ENCODE measurements around the gene LTBP2.
"Not testable (repeated sequence)": the region's sequence is repeated elsewhere in the genome, so short reads cannot be mapped to it uniquely, and the experiment has no call there.

The LTBP2 gene

DNA sequence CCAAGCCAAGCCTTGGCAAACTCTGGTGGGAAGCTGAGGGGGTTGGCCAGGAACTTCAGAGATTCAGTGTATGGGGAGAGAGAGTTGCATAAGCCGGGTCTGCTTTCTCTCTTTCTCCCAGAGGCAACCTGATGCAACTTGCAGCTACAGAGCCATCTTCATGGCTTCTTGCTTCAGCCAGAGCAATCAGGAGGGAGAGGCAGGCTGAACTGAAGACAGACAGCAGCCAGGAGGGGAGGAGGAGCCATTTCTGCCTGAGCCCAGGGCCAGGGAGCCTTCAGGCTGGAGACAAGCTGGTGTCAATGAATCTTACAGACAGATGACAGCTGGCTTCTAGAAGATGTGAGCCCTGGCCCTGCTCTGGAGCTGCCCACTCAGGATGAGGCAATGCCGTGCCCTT lies 137.7 kb downstream of the LTBP2 start:
- no peak for DNase-seq

DNA sequence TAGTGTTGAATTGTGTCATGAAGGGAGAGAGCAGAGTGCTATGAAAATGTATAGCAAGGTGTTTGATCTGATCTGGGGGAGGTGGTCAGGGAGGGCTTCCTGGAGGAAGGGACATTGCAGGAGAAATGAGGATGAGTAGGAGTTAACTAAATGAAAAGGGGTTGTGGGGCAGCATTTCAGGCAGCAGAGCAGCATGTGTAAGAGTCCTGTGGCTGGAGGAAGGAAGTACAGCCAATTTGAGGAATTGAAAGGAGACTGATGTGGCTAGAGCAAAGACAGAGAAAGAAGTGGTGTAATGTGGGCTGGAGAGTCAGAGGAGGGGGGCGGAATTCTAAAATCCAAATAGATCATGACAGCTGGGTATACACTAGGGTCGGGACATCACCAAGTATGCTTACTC lies 139.4 kb downstream of the LTBP2 start:
- no peak for DNase-seq

DNA sequence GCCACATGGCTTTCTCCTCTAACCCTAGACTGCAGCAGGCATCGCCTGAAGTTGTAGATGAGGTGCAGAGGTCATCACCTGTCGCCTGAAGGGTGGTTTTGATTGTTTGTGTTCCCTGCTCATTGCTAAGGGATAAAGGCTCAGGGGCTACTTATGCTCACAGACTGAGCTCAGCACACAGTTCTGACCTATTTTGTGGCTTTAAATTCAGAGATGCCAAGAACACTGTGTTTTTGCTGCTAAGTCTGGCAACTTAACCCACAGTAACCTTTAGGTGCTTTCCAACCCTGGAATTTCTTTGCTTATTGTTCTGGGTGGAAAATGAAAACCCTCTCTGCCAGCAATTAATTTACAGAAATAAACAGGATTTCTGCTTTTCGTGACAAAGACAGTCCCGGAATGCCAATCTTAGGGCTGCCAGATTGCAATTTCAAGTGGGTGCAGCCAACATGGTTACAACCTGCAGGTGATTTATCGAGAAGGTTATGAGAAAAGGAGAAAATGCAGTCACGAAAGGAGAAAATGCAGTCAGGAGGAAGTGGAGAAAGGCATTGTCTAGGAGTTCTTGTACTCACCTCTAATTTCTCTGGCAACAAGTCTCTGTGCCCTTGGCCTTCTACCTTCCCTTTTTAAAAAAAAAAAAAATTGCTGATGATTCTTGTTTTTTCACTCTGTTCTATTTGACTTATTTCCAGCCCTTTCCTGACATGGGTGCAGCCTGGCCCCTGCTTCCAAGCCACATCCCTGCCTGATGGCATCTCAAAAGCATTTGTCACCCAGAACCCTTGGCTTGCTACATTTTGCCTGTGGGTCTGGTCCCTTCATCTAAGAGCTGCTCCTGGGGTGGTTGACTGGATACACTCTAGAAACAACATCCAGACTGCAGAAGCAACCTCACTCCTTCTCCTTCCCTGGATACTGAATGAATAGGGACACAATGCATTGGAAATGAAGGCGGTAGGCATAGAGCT lies 142.2 kb downstream of the LTBP2 start:
- no peak for DNase-seq

DNA sequence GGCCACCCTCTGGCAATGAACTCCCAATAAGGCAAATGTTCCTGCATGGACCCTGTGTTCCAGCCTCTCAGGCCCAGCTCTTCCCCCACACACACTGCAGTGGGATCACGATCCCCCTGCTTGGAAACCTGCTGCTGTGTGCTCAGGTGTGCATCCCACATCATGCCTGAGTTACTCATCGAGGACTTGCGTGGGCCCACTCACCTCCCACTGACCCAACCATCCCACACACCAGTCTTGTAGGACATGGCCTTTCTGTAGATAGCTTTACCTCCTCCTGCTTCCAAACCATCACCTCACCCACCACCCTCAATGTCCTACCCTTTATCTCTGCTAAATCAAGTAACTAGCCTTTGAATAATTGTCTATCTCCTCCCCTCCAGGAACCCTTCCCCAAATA lies 143.5 kb downstream of the LTBP2 start:
- DNase-seq, result no peak

DNA sequence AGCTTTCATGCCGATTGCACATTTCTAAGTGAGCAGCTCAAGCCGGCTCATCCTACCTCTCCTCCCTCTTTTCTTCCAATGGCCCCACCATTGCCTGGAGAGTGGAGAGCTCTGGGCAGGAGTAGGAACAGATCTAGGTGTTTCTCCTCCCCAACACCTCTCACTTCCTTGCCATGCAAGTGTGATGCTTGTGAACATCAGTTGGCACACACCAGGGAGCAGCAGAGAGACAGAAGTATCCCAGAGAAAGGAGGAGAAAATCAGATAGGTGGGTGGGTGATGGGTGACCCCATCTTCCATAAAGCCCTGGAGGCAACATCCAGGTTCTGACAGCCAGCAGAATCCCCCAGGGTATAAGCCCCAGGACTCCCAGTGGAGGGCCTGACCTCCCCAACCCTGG lies 146.7 kb downstream of the LTBP2 start:
- no peak for DNase-seq

DNA sequence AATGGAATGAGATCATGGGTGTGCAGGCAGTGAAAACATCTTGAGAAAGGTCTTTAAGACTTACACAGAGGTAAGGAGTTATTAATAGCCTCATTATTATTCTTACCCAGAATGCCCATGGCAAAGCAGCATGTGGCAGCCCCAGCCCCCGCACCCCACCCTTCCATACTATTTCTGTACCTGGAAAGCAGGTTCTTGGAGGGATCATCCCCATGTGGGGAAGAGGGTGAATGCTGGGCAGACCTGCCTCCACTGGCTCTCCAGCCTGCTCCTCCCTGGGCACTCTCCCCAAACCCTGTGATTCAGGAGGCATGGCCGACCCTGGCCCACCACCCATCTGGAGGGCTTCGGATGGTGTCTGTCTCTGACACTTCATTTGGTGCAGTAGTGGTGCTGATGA lies 147.3 kb downstream of the LTBP2 start:
- DNase-seq, result no peak

DNA sequence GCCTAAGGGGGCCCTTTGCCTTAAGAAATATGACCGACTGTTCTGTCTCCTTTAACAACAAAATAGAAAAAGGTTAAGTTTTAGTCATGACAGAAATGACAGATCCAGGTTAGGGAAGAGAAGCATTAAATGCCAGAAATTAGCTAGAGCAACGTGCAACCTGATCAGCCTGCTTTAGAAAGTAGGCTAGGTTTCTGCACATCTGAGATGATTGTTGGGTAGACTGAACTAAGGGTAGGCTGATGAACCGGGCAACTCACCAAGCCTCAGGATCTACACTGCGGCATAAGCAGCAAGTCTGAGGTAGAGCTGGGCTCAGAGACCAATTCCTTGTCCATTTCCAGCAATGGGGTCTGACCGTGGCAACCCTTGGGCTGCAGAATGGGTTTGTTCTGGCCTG lies 148.3 kb downstream of the LTBP2 start:
- no peak for DNase-seq

DNA sequence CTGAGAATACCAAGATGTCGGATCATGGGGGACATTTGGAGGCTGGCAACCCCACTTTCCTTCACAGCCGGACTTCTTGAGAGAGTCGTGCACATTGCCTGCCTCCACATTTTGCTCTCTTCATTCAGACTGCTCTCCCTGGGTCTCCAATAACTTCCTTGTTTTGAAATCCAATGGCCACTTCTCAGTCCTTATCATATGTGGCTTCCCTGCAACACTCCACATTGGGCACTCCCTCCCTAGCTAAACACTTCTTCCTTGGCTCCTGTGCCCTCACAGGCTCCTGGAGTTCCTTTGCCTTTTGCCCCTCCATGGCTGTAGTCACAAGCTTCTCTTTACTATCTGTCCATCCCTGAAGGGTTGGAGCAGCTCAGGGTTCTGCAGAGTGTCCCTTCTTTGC lies 149.0 kb downstream of the LTBP2 start:
- no peak for DNase-seq

DNA sequence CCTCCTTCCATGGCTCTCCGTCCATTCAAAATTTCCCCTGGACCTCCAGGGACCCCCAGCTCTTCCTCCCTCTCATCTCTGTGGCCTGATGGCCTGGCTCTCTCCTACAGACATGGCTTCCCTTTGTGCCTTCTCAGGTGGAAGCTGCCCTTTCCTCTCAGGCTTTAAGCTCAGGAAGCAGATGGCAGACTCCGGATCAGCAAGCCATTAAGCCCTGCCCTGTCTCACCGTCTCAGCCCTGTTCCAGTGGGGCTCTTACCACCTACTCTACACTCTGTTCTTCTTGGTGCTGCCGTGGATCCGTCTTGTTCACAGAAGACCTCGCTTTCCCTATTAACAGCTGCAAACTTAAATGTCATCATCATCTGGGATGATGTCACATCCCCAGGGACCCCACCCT lies 152.1 kb downstream of the LTBP2 start:
- no peak for DNase-seq

DNA sequence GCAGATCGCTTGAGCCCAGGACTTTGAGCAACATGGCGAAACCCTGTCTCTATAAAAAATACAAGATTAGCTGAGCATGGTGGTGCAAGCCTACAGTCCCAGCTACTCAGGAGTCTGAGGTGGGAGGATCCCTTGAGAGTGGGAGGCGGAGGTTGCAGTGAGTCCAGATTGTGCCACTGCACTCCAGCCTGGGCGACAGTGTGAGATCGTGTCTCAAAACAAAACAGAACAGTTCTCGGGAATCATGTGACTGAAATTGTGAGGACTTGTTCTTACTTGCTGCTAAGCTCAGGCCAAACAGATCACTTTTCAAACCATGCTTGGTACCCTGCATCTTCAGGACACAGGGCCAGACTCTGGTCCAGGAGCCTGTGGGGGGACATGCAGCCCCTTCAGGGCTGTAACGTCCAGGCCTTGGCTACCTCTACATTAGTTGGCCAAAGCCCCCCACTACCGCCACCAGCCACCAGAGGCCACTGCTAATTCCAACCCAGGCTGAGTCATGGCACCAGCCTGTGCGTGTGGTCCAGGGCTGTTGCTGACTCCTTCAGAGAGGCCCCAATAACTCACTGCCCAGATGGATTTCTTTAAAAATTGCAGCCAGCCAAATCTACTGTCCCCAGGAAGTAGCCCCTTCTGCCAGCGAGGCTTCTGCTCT lies 152.6 kb downstream of the LTBP2 start:
- peak; percentile 43 for DNase-seq

DNA sequence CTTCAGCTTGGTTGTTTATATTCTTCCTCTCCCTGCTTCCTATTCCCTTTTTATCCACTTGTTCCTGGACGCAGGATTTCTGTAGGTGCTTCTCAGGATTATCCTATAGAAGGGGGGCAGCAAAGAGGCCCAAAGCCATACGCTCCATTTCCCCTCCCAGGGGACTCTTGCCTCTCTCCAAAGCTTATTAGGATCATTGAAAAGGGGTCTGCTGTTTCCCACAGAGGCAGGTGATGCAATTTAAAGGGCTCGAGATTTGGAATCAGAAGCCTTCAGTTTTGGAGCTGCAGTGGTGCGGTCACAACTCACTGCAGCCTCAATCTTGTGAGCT lies 154.5 kb downstream of the LTBP2 start:
- no peak for DNase-seq

DNA sequence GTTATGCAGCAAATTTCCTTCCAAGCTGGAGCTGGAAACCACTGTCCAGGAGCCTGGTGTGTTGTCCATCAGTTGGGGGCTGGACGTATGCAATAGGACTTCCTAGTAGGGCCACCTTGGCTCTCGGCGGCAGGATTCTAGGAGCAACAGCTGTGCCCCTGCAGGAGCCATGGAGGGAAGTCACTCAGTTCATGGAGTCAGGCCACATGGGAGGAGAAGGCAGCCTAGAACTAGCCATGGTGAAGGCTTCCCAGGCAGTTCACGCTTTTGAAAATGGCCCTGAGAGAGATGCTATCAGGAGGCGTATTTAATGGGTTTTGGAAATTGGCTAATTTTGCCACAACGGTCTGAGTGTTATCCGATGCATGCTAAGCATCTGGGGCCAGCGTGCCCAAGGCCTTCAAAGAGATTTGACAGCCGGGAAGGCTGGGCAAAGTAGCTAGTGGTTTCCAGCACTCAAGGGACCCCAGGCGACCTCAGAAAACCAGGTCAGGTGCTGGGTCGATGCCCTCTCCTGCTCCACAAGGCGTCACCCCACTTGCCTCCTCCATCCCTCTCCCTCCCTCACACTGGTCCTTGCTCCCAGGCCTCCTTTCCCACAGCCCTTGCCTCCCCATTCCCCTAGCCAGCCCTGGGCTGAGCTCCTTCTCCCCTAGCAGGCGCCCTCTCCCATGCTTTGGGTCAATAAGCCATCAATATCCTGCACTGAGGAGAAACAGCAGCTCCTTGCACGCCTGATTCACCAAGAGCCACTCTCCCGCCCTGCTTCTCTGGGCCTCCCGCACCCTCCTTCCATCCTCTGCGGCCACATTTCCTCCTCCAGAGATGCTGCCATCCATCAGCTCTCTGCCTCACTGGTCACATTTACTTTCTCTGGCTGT lies 155.1 kb downstream of the LTBP2 start:
- no peak for DNase-seq

DNA sequence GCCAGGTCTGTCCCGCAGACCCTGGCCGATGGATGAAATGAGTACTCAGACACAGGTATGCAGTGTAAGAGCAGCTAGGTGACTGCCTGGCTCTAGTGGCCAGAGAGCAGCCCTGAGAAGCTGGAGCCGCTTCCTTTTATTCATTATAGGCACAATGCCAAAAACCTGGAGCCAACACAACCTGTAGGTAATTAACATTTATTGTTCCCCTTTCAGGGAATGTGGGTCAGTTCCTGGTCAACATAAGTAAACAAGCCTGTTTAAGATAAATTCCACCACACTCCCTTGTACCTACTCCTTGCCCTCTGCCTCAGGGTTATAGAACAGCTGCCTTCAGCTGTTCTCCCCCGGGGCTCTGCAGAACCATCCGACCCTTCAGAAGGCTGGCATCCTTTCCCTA lies 157.6 kb downstream of the LTBP2 start:
- DNase-seq, result not testable (repeated sequence)
